GM12864 (cell line): Measurements from ENCODE around the gene PAIP2.
"Not testable (repeated sequence)": the region's sequence is repeated elsewhere in the genome, so short reads cannot be mapped to it uniquely, and the experiment has no call there.

Experiments
- DNase-seq: peaks from one replicate; pipeline ENCODE4 v3.0.0-alpha.2; 2011; ENCODE audit warnings: low read depth
- H3K4me3 ChIP-seq: 2 replicates; pipeline ENCODE4 v1.5.1; 2011; ENCODE audit warnings: mild to moderate bottlenecking, low read depth, low read length, control low read depth
- TF ChIP-seq, protein P1 (sequence below): IDR thresholded peaks from 2 replicates; pipeline ENCODE4 v1.5.1; 2011; ENCODE audit warnings: low read depth, mild to moderate bottlenecking, moderate library complexity, low read length, control low read depth, inconsistent platforms; ENCODE audit errors: missing control alignments

Gene PAIP2

DNA sequence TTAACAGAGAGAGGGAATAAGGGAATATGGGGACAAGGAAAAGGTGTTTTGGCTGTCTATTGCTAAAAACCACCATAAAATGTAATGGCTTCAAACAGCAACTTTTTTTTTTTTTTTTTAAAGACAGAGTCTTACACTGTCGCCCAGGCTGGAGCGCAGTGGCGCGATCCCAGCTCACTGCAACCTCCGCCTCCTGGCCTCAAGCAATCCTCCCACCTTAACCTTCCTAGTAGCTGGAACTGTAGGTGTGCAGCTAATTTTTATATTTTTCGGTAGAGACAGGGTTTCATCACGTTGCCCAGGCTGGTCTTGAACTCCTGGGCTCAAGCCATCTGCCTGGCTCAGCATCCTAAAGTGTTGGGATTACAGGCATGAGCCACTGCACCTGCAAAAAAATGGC, 66.5 kb downstream of the PAIP2 start:
- no peak overlapping the region for H3K4me3 ChIP-seq
- DNase-seq, result no peak
- TF ChIP-seq, protein P1, sequence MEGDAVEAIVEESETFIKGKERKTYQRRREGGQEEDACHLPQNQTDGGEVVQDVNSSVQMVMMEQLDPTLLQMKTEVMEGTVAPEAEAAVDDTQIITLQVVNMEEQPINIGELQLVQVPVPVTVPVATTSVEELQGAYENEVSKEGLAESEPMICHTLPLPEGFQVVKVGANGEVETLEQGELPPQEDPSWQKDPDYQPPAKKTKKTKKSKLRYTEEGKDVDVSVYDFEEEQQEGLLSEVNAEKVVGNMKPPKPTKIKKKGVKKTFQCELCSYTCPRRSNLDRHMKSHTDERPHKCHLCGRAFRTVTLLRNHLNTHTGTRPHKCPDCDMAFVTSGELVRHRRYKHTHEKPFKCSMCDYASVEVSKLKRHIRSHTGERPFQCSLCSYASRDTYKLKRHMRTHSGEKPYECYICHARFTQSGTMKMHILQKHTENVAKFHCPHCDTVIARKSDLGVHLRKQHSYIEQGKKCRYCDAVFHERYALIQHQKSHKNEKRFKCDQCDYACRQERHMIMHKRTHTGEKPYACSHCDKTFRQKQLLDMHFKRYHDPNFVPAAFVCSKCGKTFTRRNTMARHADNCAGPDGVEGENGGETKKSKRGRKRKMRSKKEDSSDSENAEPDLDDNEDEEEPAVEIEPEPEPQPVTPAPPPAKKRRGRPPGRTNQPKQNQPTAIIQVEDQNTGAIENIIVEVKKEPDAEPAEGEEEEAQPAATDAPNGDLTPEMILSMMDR, result no peak

DNA sequence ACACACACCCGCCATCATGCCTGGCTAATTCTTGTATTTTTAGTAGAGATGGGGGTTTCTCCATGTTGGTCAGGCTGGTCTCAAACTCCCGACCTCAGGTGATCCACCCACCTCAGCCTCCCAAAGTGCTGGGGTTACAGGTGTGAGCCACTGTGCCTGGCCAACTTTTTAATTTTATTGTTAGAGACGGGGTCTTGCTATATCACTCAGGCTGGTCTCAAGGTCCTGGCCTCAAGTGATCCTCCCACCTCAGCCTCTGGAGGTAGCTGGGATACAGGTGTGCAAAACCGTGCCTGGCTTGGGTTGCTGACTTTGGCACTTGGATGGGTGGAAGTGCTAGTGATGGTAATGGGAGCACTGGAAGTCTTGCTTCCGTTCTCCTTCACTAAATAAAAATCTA, 67.5 kb downstream of the PAIP2 start:
- not testable (repeated sequence) for DNase-seq, H3K4me3 ChIP-seq

DNA sequence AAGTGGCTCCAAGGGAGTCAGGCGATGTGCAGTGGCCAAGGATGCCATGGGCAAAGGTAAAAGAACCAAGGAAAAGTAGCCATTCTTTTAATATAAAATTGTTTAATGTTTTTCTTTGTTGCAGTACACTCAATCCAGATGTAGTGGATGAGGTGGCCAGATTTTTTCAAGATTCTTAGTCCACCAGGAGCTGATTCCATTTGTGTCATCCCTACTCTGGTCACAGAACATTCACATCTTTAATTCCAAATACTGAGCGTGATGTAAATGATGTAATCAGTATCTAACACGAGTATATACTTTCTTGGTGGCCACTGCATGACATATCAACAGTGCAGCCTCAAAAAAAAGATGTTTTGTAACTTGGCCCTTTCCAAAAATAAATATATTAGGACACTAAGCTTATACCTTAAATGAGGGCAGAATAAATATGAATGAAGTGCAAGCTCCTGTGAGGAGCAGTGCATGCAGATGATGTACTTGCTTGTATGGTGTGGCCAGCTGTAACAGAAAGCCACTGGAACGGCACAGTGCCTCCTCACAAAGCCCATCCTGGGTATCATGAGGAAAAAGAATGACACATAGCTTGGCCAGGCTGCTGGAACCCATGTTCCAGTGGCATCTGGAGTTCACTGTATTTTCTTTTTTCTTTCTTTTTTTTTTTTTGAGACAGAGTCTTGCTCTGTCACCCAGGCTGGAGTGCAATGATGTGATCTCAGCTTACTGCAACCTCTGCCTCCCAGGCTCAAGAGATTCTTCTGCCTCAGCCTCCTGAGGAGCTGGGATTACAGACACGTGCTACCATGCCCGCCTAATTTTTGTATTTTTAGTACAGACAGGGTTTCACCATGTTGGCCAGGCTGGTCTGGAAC, 68.7 kb downstream of the PAIP2 start:
- TF ChIP-seq, protein P1, result no peak
- no peak for DNase-seq
- H3K4me3 ChIP-seq, result no peak overlapping the region

DNA sequence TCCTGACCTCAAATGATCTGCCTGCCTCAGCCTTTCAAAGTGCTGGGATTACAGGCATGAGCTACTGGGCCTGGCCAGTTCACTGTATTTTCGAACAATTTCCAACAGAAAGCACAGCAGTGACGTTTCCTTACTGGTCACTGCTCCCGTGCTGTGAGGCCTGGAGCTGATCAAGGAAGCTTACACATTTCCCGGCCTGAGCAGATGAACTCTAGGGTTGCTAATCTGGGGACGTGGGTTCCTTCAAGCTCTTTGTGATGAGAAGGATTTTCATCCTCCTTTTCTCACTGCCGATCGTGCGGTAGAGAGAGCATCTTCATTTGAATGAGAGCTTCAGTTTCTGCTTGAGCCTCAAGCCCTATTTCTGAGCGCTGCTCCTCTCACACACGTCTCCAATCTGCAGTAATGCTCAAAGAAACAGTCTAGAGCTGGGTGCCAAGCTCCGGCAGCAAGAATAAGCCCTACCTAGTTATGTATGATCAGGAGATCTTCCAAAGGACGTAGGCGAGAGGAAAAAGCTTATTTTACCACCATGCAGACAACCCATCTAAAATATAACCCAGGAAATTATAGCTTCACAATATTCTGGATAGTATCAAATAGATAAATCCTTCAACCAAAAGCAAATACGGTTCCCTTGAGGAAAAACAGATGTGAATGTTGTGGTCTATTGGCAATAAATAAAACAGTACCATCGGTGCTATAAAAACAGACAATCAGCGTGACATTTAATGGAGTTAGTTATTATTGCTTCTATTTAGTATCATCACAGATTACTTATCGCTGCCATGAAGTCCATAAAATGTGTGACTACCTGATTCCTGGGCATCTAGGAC, 69.6 kb downstream of the PAIP2 start:
- no peak for DNase-seq
- H3K4me3 ChIP-seq, result no peak overlapping the region
- TF ChIP-seq, protein P1, result no peak

DNA sequence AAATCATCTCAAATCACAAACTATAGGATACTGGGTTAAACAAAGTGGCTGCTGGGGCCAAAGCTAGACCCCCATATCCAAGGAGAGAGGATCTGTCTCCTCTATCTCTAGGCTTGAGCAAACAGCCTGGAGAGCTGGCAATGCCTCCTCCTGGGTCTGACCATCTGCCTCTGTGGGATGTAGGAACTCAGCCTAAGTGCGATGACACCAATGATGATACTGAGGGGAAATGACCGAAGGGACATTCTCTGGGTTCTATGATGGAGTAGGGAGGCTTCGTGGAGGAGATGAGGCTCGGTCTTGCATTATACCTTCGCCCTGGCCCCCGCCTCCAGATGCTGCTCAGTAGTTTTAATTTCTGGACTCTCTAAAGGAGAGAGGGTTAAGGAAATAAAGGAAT, 71.5 kb downstream of the PAIP2 start:
- TF ChIP-seq, protein P1, result no peak
- no peak overlapping the region for H3K4me3 ChIP-seq
- no peak for DNase-seq

DNA sequence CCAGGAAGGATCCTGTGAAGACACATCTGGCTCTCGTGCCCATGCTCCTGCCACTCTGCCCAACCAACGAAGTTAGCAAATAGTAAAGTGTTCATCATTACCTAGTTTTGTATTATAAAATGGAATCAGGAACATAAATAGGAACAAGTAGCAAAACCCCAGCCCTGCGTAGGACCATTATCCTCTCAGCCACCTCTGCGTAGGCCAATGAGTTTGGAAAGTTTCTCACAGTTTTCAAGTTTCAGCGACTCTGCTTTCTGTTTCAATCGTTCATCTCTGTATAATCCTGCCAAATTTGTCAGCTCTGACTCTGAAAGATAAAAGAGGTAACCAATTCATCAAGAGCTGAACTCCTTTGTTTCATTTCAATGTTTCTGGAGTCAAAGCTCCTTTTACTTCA, 72.3 kb downstream of the PAIP2 start:
- no peak for DNase-seq
- no peak overlapping the region for H3K4me3 ChIP-seq
- TF ChIP-seq, protein P1, result no peak

DNA sequence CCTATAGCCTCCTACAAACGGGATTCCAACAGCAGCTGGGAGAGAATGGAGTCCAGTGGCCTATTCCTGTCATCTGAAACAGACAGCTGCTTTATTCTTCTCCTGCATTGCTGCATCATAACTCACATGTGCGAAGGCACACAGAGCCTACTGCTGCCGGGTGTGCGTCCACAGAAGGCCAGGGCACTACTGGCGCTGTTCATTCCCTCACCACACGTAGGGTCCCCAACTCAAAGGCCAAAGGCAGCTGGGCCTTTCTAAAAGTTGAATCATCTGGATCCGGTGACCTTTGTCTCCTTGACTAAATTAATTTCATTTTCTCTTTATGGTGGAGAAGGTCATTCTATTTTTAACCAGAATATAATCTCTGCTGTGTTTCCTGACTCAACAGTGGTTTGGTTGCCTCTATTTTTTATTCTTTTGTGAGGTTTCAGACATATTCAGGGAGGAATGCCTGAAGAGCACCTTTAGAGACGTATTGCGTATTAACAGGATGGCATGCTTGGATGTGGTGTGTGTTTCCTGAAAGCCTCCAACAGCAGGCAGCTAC, 73.0 kb downstream of the PAIP2 start:
- no peak overlapping the region for H3K4me3 ChIP-seq
- TF ChIP-seq, protein P1, result no peak
- DNase-seq, result no peak
